ENCODE measurements around the gene NPAS1.

The NPAS1 gene

DNA sequence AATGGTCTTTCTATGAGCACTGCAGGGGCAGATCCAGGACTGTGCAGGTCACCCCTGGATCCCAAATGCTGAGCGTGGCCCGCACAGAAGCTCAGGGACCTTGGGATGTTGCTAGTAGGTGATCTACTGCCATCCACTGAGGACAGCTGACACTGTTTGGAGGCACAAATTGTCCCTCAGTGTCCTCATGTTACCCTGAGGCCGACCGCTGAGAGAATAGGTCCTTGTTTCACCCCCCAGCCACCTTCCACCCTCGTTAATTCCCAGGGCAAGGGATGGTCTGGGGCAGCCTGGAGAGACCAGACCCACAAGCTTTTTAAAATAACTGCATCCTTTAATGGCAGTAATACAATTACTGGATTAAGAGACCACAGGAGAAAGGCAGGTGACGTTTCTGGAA is 44.2 kb downstream of the NPAS1 start:
- TF ChIP-seq, protein P1, sequence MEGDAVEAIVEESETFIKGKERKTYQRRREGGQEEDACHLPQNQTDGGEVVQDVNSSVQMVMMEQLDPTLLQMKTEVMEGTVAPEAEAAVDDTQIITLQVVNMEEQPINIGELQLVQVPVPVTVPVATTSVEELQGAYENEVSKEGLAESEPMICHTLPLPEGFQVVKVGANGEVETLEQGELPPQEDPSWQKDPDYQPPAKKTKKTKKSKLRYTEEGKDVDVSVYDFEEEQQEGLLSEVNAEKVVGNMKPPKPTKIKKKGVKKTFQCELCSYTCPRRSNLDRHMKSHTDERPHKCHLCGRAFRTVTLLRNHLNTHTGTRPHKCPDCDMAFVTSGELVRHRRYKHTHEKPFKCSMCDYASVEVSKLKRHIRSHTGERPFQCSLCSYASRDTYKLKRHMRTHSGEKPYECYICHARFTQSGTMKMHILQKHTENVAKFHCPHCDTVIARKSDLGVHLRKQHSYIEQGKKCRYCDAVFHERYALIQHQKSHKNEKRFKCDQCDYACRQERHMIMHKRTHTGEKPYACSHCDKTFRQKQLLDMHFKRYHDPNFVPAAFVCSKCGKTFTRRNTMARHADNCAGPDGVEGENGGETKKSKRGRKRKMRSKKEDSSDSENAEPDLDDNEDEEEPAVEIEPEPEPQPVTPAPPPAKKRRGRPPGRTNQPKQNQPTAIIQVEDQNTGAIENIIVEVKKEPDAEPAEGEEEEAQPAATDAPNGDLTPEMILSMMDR (IDR thresholded peaks at IDR 0.05) = no peak

DNA sequence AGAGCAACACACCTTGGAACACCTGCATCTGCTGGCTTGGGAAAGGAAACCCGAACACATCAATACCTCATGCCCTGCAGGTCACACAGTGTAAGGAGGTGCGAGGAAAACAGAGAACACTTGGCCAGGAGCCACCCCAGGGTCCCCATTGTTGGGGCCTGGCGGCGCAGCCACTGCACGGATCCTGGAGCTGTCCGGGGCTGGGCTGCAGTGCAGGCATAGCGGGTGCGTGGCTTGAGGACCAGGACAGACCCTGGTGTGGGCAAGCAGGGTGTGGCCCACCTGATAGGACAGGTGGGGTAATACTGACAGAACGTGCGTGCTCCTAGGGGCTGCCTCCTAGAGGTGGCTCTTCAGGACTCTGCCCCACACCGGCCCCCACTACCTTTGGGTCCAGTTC is 45.6 kb downstream of the NPAS1 start:
- TF ChIP-seq, protein P1 (IDR thresholded peaks at IDR 0.05) = no peak

DNA sequence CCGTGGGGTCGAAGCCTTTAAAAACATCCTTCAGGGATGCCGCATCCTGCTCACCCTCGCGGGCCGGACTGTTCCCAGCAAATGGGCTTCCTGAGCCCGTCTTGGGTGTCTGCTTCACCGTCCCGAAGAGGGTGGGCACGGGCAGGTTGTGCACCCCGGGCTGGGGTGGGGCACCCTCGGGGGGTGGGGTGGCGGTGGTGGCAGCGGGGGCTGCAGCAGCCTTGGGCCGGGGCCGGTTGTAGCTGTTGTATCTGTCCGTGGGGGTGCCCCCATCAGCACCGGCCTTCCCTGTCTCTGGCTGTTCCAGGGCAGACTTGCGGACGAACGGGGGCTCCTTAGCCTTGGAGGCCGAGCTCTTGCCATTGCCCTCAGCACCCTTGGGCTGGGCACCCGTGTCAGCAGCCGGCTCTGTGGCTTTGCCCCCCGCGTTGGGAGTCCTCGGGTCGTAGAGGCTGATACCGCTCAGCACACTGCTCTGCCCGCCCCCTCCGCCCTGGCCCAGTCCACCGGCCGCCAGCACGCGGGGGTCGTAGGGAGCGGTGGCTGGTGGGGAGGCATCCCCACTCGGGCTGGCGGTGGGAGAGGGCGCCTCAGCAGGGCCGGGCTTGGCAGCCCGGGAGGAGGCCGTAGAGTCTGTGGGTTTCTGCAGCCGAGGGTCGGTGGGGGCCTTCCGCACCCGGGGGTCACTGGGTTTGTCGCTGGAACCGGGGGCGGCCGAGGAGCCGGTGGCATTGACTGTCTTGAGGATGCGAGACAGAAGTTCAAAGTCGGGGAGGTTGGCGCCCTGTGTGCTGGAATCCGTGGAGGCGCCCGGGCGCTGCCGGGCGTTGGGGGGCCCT is 47.0 kb downstream of the NPAS1 start:
- TF ChIP-seq, protein P1 (IDR thresholded peaks at IDR 0.05) = no peak

DNA sequence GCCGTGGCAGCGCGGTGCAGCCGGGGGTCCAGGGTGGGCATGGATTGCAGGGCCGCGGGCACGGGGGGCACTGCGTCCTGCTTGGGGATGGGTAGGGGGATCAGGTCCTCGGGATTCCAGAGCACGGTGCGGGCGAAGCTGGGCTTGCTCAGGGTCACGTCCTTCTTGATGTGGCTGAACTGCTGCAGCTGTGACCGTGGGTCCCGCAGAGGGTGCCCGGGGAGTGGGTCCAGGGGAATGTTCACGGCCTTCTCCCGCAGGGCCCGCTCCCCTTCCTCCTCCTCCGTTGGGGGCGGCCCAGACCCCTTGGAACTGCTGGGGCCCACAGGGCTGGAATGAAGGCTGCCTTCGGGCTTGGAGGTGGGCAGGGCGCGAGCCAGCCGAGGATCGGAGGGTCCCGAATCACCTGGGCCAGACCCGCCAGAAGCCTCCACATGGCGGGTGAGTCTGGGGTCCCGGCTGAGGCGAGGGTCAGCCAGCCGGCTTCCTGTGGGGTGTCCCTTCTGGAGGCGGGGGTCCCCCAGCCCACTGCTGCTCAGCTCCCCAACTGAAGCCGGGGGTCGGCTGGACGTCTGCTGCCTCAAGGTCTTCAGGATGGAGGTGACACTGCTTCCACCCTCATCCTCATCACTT is 47.7 kb downstream of the NPAS1 start:
- TF ChIP-seq, protein P1 (IDR thresholded peaks at IDR 0.05) = no peak

DNA sequence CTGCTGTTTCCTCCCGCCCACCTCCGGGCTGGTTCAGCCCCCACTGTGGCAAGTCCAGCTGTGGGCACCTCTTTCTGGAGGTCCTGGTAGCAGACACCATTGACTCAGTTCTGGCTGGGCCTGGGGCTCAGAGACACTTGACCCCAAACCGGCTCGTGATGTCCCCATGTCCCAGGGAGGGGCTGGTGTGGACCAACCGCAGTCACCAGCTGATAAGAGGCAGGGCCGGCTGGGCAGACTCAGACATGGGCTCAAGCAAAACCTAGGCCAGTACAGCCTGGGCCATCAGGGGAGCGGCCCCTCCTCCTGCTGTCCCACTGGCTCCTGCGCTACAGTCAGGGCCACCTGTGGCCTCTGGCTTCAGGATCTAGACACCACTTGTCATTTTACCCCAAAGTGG is 48.6 kb downstream of the NPAS1 start:
- TF ChIP-seq, protein P1 (IDR thresholded peaks at IDR 0.05) = no peak

DNA sequence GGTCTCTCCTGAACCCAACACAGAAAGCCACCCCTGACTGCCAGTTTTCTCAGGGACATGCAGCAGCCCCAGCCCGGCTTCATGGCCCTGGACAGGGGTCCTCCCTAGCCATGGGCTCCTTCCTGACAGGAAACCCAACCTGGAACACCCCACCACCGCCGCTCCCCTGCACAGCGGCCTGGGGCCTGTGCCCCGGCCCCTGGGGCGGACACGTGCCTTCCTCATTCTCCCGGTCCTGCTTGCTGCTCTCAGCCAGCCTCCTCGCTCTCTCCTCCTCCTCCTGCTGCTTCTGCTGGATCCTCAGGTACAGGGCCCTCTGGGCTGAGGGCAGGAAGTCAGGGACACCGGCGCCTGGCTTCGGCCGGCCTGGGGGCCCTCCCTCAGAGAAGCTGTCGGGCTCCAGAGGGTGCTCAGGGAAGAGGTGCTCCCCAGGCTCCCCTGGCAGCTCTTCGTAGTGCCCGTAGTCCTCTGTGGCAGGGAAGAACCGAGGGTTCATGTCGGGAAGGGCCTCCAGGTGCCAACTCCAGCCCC is 49.3 kb downstream of the NPAS1 start:
- TF ChIP-seq, protein P1 (IDR thresholded peaks at IDR 0.05) = no peak

DNA sequence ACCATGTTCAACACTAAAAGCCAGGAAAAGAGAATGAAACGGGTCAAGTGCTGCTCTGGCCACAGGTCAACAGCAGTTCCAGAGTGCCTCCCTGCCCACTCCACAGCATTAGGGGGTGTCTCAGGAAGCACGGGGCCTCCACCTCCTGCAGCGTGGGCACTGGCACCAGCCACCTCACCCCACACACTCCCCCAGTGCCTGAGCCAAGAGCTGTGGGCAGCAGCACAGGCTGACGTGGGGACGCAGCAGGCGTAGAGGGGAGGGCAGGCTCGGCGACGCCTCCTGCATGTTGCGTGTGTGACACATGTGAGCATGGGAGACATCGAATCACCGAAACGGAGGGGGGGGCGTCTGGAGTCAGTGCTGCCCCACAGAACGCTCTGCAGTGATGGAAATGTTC is 50.2 kb downstream of the NPAS1 start:
- TF ChIP-seq, protein P1 (IDR thresholded peaks at IDR 0.05) = no peak

All from LNCAP (cell line).